Measurements from ENCODE around the gene RITA1. TPM values are rescaled to one million over a fixed set of nuclear protein-coding genes. Genes with fewer than 3 reads are reported as not detected.

The RITA1 gene
- total RNA-seq, 4 donors from 2014 or later, result 8.3 to 11.0 (median 9.4) TPM

DNA sequence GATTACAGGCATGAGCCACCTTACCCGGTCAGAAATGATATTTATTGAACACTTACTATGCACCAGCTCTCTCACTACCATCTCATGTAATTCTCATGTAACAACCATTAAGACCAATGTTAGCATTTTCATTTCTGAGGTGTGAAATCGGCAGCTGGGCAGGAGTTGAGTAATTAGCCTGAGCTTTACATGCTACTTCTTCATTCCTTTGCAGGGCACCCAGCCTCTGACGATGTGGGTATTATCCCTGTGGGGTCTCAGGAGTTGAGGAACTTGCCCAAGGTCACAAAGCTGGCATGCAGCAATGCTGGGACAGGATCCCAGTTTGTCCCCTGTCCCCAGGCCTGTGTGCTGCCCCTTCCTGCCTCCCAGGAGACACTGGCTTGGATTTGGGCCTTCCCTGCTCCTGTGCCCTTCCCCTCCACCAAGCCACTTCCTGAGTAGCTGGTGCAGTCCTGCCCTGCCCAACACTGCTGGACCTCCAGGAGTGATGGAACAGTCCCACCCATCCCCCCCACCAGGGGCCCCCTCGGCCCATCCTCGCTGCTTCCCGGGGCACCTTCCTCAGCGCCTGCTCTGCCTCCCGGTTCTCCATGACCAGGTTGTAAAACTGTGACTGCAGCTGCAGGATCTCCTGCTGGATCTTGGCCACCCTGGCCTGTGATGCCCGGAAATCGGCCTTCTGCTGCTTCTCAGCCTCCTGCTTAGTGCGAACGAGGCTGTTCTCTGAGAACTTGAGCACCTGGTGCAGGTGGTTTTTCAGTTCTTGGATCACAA is 14.7 kb downstream of the RITA1 start:
- TF ChIP-seq, protein P1, sequence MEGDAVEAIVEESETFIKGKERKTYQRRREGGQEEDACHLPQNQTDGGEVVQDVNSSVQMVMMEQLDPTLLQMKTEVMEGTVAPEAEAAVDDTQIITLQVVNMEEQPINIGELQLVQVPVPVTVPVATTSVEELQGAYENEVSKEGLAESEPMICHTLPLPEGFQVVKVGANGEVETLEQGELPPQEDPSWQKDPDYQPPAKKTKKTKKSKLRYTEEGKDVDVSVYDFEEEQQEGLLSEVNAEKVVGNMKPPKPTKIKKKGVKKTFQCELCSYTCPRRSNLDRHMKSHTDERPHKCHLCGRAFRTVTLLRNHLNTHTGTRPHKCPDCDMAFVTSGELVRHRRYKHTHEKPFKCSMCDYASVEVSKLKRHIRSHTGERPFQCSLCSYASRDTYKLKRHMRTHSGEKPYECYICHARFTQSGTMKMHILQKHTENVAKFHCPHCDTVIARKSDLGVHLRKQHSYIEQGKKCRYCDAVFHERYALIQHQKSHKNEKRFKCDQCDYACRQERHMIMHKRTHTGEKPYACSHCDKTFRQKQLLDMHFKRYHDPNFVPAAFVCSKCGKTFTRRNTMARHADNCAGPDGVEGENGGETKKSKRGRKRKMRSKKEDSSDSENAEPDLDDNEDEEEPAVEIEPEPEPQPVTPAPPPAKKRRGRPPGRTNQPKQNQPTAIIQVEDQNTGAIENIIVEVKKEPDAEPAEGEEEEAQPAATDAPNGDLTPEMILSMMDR (IDR thresholded peaks at IDR 0.05; ENCODE audit: low read depth), result no peak

DNA sequence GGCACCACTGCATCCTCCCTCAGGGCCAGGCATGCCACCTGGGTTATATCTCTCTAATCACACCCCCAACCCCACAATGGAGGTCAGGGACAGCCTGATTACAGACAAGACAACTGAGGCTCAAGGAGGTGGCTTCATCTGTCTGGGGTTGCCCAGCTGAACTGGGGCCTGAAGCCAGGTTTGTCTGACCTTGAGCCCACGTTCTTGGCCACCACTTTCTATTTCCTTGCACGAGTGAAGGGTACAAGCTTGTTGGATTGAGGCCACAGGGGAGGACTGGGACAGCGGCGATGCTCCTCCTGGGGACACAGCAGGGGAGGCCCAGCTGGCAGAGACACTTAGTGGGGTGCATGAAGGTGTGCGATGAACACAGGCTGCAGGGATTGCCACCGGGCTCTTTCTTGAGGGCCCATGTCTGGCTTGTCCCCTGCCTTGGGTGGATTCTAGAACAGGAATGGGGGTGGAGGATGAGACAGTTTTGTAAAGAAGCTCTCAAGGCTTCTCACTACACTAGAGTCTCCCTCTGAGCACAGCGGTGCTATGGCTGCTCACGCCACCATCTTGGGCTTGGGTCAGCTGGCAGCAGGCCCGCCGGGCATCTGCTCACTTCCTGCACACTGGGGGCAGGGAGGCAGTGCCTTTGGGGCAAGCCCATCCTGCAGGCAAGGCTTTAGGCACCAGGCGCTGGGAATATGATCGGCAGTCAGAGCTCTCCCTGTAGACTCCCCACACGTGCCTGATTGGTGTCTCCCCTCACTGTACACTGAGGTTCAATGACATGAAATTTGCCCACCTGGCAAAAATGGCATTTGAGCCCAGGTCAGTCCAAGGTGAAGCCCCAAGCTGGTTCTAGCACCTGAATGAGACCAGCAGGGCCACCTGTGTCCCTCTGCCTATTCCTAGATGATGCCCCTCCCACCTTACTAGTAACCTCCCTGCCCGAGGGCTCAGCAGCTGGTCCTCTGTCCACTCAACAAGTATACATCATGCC is 16.0 kb downstream of the RITA1 start:
- TF ChIP-seq, protein P1 (IDR thresholded peaks at IDR 0.05; ENCODE audit: low read depth), result no peak

DNA sequence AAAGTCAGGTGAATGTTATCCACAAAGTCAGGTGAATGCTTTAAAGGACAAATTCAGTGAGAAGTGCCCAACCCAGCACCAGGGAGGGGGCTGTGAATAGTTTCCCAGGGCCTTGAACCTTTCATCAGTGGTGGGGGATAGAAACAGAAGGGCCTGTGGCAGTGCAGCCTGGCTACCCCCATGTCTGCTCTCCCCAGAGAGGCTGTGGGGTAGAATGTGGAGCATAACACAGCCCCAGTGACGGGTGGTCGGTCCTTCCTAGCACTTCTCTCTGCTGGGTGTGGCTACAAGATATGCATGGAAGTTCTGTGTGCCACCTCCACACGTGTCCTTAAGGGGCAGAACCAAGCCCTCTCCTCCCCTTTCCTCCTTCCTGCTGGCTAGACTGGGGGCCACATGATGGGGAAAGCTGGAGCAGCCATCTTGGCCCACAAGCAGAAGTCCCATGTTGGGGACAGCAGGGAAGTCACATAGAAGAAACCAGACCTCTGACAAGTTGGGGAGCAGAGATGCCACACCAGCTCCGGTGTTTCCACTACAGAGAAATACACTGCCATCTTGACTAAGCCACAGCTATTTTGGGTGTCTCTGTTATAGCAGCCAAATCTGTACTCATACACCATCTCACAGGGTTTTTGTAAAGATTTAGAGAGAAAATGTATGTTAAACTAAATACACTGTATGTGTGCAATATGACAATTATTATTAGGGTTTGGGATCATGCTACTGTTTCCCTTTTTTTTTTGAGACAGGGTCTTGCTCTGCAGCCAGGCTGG is 17.0 kb downstream of the RITA1 start:
- TF ChIP-seq, protein P1 (IDR thresholded peaks at IDR 0.05; ENCODE audit: low read depth), result no peak

DNA sequence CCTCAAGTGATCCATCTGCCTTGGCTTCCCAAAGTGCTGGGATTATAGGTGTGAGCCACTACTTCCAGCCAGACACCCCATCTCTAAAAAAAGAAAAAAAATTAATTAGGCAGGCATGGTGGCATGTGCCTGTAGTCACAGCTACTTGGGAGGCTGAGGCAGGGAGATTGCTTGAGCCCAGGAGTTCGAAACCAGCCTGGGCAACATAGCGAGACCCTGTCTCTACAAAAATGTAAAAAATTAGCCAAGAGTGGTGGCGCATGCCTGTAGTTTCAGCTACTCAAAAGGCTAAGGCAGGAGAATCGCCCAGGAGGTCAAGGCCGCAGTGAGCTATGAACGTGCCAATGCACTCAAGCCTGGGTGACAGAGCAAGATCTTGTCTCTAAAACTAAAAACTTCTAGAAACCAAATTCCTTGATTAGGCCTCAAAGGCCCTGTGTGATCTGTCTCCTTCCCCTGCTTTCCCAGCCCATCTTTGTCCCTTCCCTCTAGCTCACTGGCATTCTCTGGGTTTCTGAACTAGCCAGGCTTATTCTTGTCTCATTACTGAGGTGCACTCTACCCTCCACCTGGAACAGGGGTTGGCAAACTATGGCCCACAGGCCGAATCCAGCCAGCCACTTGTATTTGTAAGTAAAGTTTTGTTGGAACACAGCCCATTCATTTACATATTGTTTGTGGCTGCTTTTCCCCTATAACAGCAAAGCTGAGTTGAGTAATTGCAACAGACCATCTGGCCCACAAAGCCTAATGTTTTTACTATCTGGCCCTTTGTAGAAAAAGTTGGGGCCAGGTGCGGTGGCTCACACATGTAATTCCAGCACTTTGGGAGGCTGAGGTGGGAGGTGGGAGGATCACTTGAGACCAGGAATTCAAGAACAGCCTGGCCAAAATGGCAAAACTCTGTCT is 18.6 kb downstream of the RITA1 start:
- TF ChIP-seq, protein P1 (IDR thresholded peaks at IDR 0.05; ENCODE audit: low read depth), result no peak

DNA sequence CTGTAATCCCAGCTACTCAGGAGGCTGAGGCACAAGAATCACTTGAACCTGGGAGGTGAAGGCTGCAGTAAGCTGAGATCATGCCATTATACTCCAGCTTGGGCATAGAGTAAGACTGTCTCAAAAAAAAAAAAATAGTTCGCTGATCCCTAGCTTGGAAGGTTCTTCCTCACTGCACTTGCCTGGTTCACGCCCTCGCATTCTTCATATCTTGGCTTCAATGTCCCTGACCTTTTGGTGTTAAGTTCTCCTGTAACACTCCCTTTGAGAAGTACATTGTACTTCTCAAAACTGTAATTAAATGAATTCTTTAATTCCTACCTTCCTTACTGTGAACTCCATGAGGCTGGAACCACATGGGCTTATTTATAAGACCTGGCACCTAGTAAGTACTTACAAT is 19.3 kb downstream of the RITA1 start:
- TF ChIP-seq, protein P1 (IDR thresholded peaks at IDR 0.05; ENCODE audit: low read depth), result no peak

DNA sequence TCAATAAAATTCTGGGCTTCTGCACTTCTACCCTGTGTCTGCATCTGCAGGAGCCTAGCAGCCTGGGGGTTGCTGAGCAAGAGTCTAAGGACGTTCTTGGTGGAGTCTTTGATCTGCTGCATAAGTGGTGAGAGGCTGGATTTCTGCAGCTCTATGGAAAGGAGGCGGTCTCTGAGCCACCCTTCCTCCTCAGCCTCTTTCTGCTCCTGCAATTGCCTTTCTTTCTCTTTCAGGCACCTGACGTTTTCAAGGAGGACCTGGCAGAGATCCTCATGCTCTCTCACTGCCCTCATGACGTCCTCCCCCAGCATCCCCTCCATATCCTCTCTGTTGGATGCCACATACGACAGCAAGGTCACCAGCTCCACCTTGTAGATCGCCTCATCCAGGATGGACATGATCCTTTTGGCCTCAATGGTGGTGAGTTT is 22.1 kb downstream of the RITA1 start:
- TF ChIP-seq, protein P1 (IDR thresholded peaks at IDR 0.05; ENCODE audit: low read depth), result no peak
